Ovary (tissue), 9 donors: ENCODE results near the gene CATSPER4. TPM values are rescaled to one million over a fixed set of nuclear protein-coding genes. Genes with fewer than 3 reads are reported as not detected.

Experiments used
- DNase-seq, 5 donors: peaks; one replicate each; pipeline ENCODE4 v3.0.0-alpha.2; 2019 to 2020
- H3K27ac ChIP-seq, 2 donors: fragments of 200-600 bp; one replicate each; pipeline versions ENCODE4 v1.5.1 to v1.8.0; 2019 to 2022
- H3K27me3 ChIP-seq: fragments of 200-600 bp; one replicate; pipeline ENCODE4 v1.8.0; 2022
- H3K36me3 ChIP-seq: fragments of 200-600 bp; sonication (generic); one replicate; pipeline ENCODE4 v1.5.1; 2019
- H3K4me1 ChIP-seq: one replicate; pipeline ENCODE4 v1.8.1; 2013; ENCODE audit warnings: mild to moderate bottlenecking, moderate library complexity; ENCODE audit not compliant: insufficient read depth
- H3K4me3 ChIP-seq: fragments of 200-600 bp; sonication (generic); one replicate; pipeline ENCODE4 v1.5.1; 2017
- H3K9me3 ChIP-seq, 2 donors: fragments of 200-600 bp in 1 of 2; sonication (generic) in 1 of 2; one replicate each; pipeline versions ENCODE4 v1.5.1 to v1.8.1; 2013 to 2019; ENCODE audit warnings: mild to moderate bottlenecking in 1 of 2, moderate library complexity in 1 of 2
- EP300 ChIP-seq: sonication (generic); formaldehyde crosslinking; IDR thresholded peaks from one replicate; pipeline ENCODE4 v1.6.1; 2017; ENCODE audit warnings: antibody characterized with exemption
- POLR2A ChIP-seq: fragments of 450-650 bp; IDR thresholded peaks from one replicate; pipeline ENCODE4 v1.6.1; 2017; ENCODE audit warnings: antibody characterized with exemption, mild to moderate bottlenecking, moderate library complexity
- WGBS, 3 donors: extraction: QIAGEN DNeasy Blood & Tissue Kit in 1 of 3; methylation state at CpG; one replicate each; pipeline versions ENCODE4 v1.1.5 to v1.1.7; 2013 to 2017; 5-methylcytosine and 5-hydroxymethylcytosine counted together
- intact Hi-C, 4 donors: fragments of 100-400 bp; cut with DNase I; formaldehyde crosslinking; loops; one replicate each; pipeline versions ENCODE4 v1.11.0 to v1.15.1; 2022 to 2023
- polyA plus RNA-seq, 2 donors: library from polyadenylated mRNA; stranded (reverse); fragments of 200-250 nt in 1 of 2; fragments of 350-450 nt in 1 of 2; fragmentation: Illumina TruSeq in 1 of 2; extraction: RNeasy Lipid Tissue Mini Kit (QIAGEN cat#74804) in 1 of 2; gene quantifications; one replicate each; pipeline ENCODE4 v1.2.3, GENCODE V29; 2013 to 2014
- total RNA-seq, 7 donors: library from RNA; depleted of rRNA in 2 of 7; stranded (reverse); fragments of >200 nt in 2 of 7; fragmentation: NEBNext Ultra II Directional in 3 of 7; extraction: Animal tissue kit (Norgen Biotek cat#: 25700) in 3 of 7; gene quantifications; one replicate each; pipeline versions ENCODE4 v1.1.0 to v1.2.4, GENCODE V29; 2016 to 2023
- TF ChIP-seq, protein P1 (sequence below), 3 donors: fragments of 450-650 bp in 2 of 3; fragments of 200-600 bp in 1 of 3; IDR thresholded peaks; one replicate each; pipeline versions ENCODE4 v1.5.1 to v1.8.0; 2016 to 2022; ENCODE audit warnings: antibody characterized with exemption in 3 of 3, mild to moderate bottlenecking in 1 of 3
- donor health status: DM: no; HTN: no; CAD: no; lungs with moderate emphysema.
- donor health status: DM: no; HTN: no; CAD: no.
- donor health status: Bipolar disorder and iron deficiency.
- donor health status: DM: yes; HTN: yes; CAD: no.
- donor health status: DM: no; HTN: no; CAD: no.
- donor health status: DM: yes; HTN: yes; CAD: no.

CATSPER4 gene
- total and polyA plus RNA-seq, 9 donors, result not detected

DNA sequence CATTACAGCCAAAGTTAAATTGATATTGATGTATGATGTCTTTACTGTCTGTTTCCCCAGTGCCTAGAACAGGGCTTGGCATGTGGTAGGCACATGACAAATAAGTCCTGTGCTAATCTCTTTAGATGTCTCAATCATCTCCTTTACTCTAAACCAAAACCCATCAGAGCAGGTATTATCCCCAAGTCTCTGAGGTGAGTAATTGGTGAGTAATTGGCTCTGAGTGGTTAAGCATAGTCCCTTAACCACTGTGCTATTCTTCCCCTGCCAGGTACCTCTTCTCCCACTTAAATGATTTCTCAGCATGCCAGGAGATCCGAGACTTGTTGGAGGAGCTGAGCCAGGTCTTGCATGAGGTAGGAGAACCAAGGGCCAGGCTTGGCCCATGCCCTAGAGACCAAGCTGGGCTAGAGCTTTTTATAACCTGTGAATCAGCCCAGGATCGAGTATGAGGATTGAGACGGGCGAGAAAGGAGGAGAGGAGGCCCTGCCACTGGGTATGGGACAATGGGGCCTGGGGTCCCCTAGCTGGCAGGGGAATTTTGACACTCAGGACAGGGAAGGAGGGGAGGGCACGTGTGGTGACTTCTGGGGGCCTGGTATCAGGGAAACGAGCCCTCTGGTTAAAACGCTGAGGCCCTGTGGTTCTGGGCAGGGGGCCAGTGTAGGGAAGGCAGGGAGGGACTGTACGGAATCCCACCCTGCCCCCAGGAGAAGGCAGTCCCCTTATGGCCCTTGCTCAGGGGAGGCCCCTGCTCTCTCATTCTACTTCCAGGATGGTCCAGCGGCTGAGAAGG is 8.6 kb upstream of the CATSPER4 start:
- intact Hi-C loops, result no loop called here

DNA sequence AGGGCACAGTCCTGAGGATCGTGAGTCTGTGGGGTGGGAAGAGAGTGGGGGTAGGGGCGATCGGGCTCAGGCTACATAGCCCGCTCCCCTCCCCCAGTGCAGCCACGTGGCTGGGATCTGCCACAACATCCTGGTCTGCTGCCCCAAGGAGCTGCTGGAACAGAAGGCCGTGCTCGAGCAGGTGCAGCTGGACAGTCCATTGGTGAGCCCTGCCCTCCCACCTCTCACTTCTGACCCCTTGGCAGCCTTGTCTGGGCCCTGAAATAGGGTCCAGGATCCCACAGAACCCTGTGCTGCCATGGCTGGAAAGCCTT is 8.1 kb upstream of the CATSPER4 start:
- TF ChIP-seq, protein P1, sequence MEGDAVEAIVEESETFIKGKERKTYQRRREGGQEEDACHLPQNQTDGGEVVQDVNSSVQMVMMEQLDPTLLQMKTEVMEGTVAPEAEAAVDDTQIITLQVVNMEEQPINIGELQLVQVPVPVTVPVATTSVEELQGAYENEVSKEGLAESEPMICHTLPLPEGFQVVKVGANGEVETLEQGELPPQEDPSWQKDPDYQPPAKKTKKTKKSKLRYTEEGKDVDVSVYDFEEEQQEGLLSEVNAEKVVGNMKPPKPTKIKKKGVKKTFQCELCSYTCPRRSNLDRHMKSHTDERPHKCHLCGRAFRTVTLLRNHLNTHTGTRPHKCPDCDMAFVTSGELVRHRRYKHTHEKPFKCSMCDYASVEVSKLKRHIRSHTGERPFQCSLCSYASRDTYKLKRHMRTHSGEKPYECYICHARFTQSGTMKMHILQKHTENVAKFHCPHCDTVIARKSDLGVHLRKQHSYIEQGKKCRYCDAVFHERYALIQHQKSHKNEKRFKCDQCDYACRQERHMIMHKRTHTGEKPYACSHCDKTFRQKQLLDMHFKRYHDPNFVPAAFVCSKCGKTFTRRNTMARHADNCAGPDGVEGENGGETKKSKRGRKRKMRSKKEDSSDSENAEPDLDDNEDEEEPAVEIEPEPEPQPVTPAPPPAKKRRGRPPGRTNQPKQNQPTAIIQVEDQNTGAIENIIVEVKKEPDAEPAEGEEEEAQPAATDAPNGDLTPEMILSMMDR (IDR thresholded peaks at IDR 0.05), result no peak
- no peak for TF ChIP-seq EP300
- TF ChIP-seq POLR2A, result no peak
- Histone ChIP-seq H3K27me3 (no peaks in the 10 kb centered on the region), H3K9me3 (no peaks in the 10 kb centered on the region), H3K36me3 (no peaks in the 10 kb centered on the region), H3K4me3 (no peak overlapping the region), H3K4me1 (no peaks in the 10 kb centered on the region), H3K27ac (no peak overlapping the region)
- no peak for DNase-seq
- intact Hi-C loops, result no loop called here
- 73 to 77% (median 76%) methylated on average over 7 of the region's 7 CpGs for WGBS, 3 donors

More for the DNA sequence above, 8.6 kb upstream of the CATSPER4 start:
- no peaks in the 10 kb centered on the region for H3K4me1 ChIP-seq
- no peak overlapping the region for H3K27ac ChIP-seq
- no peak for TF ChIP-seq POLR2A
- no peak for TF ChIP-seq EP300
- TF ChIP-seq, protein P1 (IDR thresholded peaks at IDR 0.05), result no peak
- no peak overlapping the region for H3K4me3 ChIP-seq
- no peak for DNase-seq
- H3K9me3 ChIP-seq, result no peaks in the 10 kb centered on the region
- no peaks in the 10 kb centered on the region for H3K27me3 ChIP-seq
- 61 to 68% (median 67%) methylated on average over 9 of the region's 9 CpGs for WGBS, 3 donors
- H3K36me3 ChIP-seq, result no peaks in the 10 kb centered on the region

DNA sequence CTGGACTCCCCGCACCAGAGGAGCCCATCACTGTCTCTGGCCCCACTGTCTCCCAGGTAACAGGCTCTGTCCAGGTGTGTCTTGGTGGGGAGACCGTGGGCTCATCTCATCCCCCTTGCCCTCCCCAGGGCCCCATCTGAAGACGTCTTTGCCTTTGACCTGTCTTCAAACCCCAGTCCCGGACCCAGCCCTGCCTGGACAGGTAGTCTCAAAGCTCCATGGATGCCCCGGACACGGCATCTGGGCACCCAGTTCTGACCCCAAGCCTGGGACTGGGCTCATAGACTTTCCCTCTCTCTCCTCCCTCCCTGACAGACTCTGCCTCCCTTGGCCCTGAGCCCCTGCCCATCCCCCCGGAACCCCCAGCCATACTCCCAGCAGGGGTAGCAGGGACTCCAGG is 6.3 kb upstream of the CATSPER4 start:
- Histone ChIP-seq H3K36me3 (no peaks in the 10 kb centered on the region), H3K9me3 (no peaks in the 10 kb centered on the region), H3K4me3 (no peak overlapping the region), H3K27ac (no peak overlapping the region), H3K27me3 (no peaks in the 10 kb centered on the region), H3K4me1 (no peaks in the 10 kb centered on the region)
- WGBS, 3 donors, result 86 to 89% (median 87%) methylated on average over 7 of the region's 7 CpGs
- TF ChIP-seq EP300, result no peak
- TF ChIP-seq POLR2A, result no peak
- TF ChIP-seq, protein P1 (IDR thresholded peaks at IDR 0.05), result no peak
- DNase-seq, result no peak
- intact Hi-C loops, result no loop called here

DNA sequence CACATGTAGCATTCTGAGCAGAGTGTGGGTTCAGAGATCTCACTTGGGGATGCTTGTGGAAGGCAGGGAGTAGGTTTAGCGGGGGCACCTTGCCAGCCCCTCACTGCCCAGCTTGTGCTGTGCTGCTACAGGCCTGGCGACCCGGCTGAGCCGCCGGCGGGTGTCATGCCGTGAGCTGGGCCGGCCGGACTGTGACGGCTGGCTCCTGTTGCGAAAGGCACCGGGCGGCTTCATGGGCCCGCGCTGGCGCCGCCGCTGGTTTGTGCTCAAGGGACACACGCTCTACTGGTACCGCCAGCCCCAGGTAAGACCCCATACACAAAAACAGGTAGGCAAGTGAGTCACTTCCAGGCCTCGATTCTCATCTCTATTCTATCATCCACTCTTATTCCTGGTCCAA is 5.5 kb upstream of the CATSPER4 start:
- no peaks in the 10 kb centered on the region for H3K4me1 ChIP-seq
- H3K36me3 ChIP-seq, result no peaks in the 10 kb centered on the region
- intact Hi-C loops, result no loop called here
- no peaks in the 10 kb centered on the region for H3K9me3 ChIP-seq
- TF ChIP-seq EP300 (no peak), POLR2A (no peak)
- TF ChIP-seq, protein P1 (IDR thresholded peaks at IDR 0.05), result no peak
- no peak for DNase-seq
- H3K4me3 ChIP-seq, result no peak overlapping the region
- 91 to 94% (median 93%) methylated on average over 21 of the region's 21 CpGs for WGBS, 3 donors
- H3K27ac ChIP-seq, result no peak overlapping the region
- no peaks in the 10 kb centered on the region for H3K27me3 ChIP-seq
